DND-41 (cell line): ENCODE measurements around the gene IFT80.

Source experiments
- CTCF ChIP-seq: IDR thresholded peaks from 2 replicates; pipeline ENCODE4 v1.5.1; 2012; ENCODE audit warnings: borderline replicate concordance, low read length, moderate library complexity, mild to moderate bottlenecking; ENCODE audit not compliant: poor library complexity, severe bottlenecking; ENCODE audit errors: extremely low read depth
- EZH2 ChIP-seq: IDR thresholded peaks from 3 replicates; pipeline ENCODE4 v1.6.1; 2012; ENCODE audit warnings: borderline replicate concordance, low read depth, mild to moderate bottlenecking, moderate library complexity, low read length, inconsistent platforms; ENCODE audit not compliant: severe bottlenecking

DNA sequence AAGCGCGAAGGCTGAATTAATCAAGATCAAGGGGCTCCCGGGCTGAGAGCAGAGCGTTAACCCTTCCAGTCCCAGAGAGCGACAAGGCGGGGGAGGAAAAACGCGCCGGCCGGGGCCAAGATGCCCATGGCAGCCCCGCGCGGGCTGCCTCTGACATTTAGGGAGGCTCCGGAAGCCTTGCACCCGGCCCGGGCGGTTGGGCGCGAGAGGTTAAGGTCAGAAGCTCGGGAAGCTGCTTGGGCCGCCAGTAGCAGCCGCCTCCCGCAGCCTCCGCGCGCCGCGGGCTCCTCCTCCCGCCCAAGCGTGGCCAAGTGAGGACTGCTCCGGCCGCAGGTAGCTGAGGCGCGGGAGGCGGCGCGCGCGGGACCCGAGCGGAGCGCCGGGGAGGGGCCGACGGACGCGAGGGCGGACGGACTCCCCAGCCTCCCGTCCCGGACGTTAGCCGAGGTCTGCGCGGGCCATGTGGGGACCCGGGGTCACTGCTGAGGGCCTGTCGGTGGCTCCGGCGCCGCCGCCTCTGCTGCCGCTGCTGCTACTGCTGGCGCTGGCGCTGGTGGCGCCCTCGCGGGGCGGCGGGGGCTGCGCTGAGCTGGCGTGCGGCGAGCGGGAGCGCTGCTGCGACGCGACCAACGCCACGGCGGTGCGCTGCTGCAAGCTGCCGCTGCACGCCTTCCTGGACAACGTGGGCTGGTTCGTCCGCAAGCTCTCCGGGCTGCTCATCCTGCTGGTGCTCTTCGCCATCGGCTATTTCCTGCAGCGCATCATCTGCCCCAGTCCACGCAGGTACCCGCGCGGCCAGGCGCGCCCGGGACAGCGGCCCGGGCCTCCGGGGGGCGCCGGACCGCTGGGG, 173.6 kb downstream of the IFT80 start, which contains the start of gene C3orf80:
- no peak for TF ChIP-seq CTCF
- no peak for TF ChIP-seq EZH2
